ENCODE measurements around the gene KIAA0408. TPM values are rescaled to one million over a fixed set of nuclear protein-coding genes. Genes with fewer than 3 reads are reported as not detected.

Gene KIAA0408
- total and polyA plus RNA-seq, 4 donors, result 0.07 to 0.28 TPM; not detected in 2

- Histone ChIP-seq H3K36me3 (ENCODE audit: control insufficient read depth in 4 of 4, insufficient read depth in 3 of 4, low read depth in 1 of 4, low read length in 3 of 4) (no peaks in the 10 kb centered on the region), H3K9ac (ENCODE audit: low read depth in 1 of 2, low read length in 2 of 2) (no peak overlapping the region), H3K4me3 (ENCODE audit: low read depth in 1 of 3, low read length in 3 of 3) (peak overlapping the region in 1 of 3 donors; percentile 31), H3K4me1 (ENCODE audit: control insufficient read depth in 4 of 4, insufficient read depth in 4 of 4, low read length in 3 of 4) (peaks cover 0 to 9% (median 6%) of the 10 kb centered on the region in 4 donors), H3K27ac (ENCODE audit: low read depth in 1 of 2, low read length in 2 of 2) (peak overlapping the region in 1 of 2 donors; percentile 52), H3K9me3 (ENCODE audit: control insufficient read depth in 4 of 4, low read length in 3 of 4) (no peaks in the 10 kb centered on the region), H3K27me3 (ENCODE audit: control insufficient read depth in 4 of 4, insufficient read depth in 4 of 4, low read length in 3 of 4) (no peaks in the 10 kb centered on the region)
- DNase-seq (ENCODE audit: low spot score), result no peak
- TF ChIP-seq HNF4A (conservative IDR thresholded peaks at IDR 0.05) (peak; percentile 8 to 28), HNF4G (IDR thresholded peaks at IDR 0.05) (no peak)
- WGBS, result 22% methylated on average over 3 of the region's 3 CpGs
These were observed 25.1 kb upstream of the KIAA0408 start for GRCh38 chr6:127484212-127484863.

DNA sequence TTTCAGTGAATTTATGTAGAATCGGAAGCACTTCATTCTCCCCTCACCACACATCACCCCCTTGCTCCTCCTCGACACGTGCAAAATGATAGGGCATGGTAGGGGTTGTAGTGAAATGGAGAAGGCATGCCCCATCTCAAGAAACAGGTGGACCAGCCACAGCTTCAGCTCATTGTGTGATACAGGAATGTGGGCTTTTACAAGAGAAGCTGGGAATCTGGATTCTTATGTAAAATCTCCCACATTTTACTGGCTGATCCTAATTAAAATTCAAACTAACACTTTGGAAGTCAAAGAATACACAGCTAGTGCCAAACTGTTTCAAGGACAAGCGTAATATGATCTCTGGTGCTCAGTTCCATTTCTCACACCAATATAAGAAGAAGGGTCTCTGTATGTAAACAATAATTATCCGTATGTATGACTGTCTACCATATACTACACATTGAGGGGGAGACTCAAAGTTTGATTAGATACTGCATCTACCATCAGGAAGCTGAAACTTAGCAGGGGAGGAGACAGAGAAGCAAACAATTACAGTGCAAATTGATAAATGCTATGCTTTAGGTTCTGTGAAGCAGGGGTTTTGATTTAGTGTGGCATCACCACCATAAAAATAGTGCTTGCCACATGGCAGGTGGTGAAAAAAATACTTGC is 24.3 kb upstream of the KIAA0408 start:
- Histone ChIP-seq H3K27ac (ENCODE audit: low read depth in 1 of 2, low read length in 2 of 2) (peak overlapping the region in 1 of 2 donors; percentile 52), H3K9me3 (ENCODE audit: control insufficient read depth in 4 of 4, low read length in 3 of 4) (no peaks in the 10 kb centered on the region), H3K4me3 (ENCODE audit: low read depth in 1 of 3, low read length in 3 of 3) (peak overlapping the region in 1 of 3 donors; percentile 31), H3K4me1 (ENCODE audit: control insufficient read depth in 4 of 4, insufficient read depth in 4 of 4, low read length in 3 of 4) (peaks cover 0 to 9% (median 6%) of the 10 kb centered on the region in 4 donors), H3K36me3 (ENCODE audit: control insufficient read depth in 4 of 4, insufficient read depth in 3 of 4, low read depth in 1 of 4, low read length in 3 of 4) (no peaks in the 10 kb centered on the region), H3K27me3 (ENCODE audit: control insufficient read depth in 4 of 4, insufficient read depth in 4 of 4, low read length in 3 of 4) (no peaks in the 10 kb centered on the region), H3K9ac (ENCODE audit: low read depth in 1 of 2, low read length in 2 of 2) (no peak overlapping the region)
- DNase-seq (ENCODE audit: low spot score), result no peak
- TF ChIP-seq HNF4A (conservative IDR thresholded peaks at IDR 0.05) (no peak), CTCF (IDR thresholded peaks at IDR 0.05; ENCODE audit: low read depth, low read length, missing input control) (no peak), ATF3 (IDR thresholded peaks at IDR 0.05) (no peak)
- 76% methylated on average over 5 of the region's 5 CpGs for WGBS

- Histone ChIP-seq H3K27me3 (ENCODE audit: control insufficient read depth in 4 of 4, insufficient read depth in 4 of 4, low read length in 3 of 4) (no peaks in the 10 kb centered on the region), H3K9ac (ENCODE audit: low read depth in 1 of 2, low read length in 2 of 2) (no peak overlapping the region), H3K27ac (ENCODE audit: low read depth in 1 of 2, low read length in 2 of 2) (no peak overlapping the region), H3K4me3 (ENCODE audit: low read depth in 1 of 3, low read length in 3 of 3) (no peak overlapping the region), H3K9me3 (ENCODE audit: control insufficient read depth in 4 of 4, low read length in 3 of 4) (no peaks in the 10 kb centered on the region), H3K36me3 (ENCODE audit: control insufficient read depth in 4 of 4, insufficient read depth in 3 of 4, low read depth in 1 of 4, low read length in 3 of 4) (no peaks in the 10 kb centered on the region), H3K4me1 (ENCODE audit: control insufficient read depth in 4 of 4, insufficient read depth in 4 of 4, low read length in 3 of 4) (peaks cover 0 to 9% (median 6%) of the 10 kb centered on the region in 4 donors)
- WGBS, result 95% methylated on average over 2 of the region's 2 CpGs
- TF ChIP-seq YY1 (IDR thresholded peaks at IDR 0.05) (no peak), FOXA2 (IDR thresholded peaks at IDR 0.05) (no peak), CTCF (IDR thresholded peaks at IDR 0.05; ENCODE audit: low read depth, low read length, missing input control) (no peak)
- DNase-seq (ENCODE audit: low spot score), result no peak
These were observed 23.1 kb upstream of the KIAA0408 start for GRCh38 chr6:127482325-127482724.
